ENCODE measurements around the gene SLC24A4. TPM values are rescaled to one million over a fixed set of nuclear protein-coding genes. Genes with fewer than 3 reads are reported as not detected.

The SLC24A4 gene
- total RNA-seq, 1 donor from 2014 or later, result not detected

GRCh38 chr14:92503756-92504491, 181.0 kb downstream of the SLC24A4 start:
- Histone ChIP-seq H3K27ac (no peak overlapping the region), H3K4me3 (no peak overlapping the region), H3K27me3 (no peaks in the 10 kb centered on the region), H3K36me3 (no peaks in the 10 kb centered on the region), H3K4me1 (no peaks in the 10 kb centered on the region), H3K9me3 (no peaks in the 10 kb centered on the region)
- TF ChIP-seq CTCF (IDR thresholded peaks at IDR 0.05), result no peak
- intact Hi-C loops (cut with DNase I), result no loop called here
- DNase-seq (ENCODE audit: low spot score in 2 of 2), result peak in 1 of 2 donors; percentile 62

DNA sequence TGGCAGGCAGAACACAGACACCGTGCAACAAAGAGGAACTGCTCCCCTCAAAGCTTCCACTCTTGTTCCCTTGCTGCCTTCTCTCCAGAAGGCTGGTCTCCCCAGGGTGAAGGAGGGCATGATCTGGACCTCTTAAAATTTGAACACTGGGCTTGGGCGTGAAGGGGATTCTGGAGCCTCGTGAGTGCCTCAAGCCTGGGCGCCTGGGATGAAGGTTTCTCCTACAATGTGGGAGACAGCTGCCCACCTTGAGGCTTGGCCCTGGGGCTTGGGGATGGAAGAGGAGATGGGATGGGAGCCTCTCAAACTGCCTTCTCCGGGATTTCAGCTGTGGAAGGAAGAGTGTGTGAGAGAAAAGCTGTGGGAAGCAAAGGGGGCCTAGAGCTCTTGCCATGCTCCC, 182.9 kb downstream of the SLC24A4 start:
- TF ChIP-seq CTCF (IDR thresholded peaks at IDR 0.05), result no peak
- no peak overlapping the region for H3K4me3 ChIP-seq
- no peaks in the 10 kb centered on the region for H3K4me1 ChIP-seq
- intact Hi-C loops (cut with DNase I), result no loop called here
- no peaks in the 10 kb centered on the region for H3K27me3 ChIP-seq
- no peaks in the 10 kb centered on the region for H3K36me3 ChIP-seq
- no peaks in the 10 kb centered on the region for H3K9me3 ChIP-seq
- DNase-seq (ENCODE audit: low spot score in 2 of 2), result peak in 1 of 2 donors; percentile 58
- H3K27ac ChIP-seq, result no peak overlapping the region

GRCh38 chr14:92506231-92506630, 183.3 kb downstream of the SLC24A4 start:
- TF ChIP-seq CTCF (IDR thresholded peaks at IDR 0.05), result no peak
- intact Hi-C loops (cut with DNase I), result no loop called here
- no peak overlapping the region for H3K4me3 ChIP-seq
- H3K9me3 ChIP-seq, result no peaks in the 10 kb centered on the region
- H3K36me3 ChIP-seq, result no peaks in the 10 kb centered on the region
- H3K27me3 ChIP-seq, result no peaks in the 10 kb centered on the region
- DNase-seq (ENCODE audit: low spot score in 2 of 2), result peak in 1 of 2 donors; percentile 53
- H3K4me1 ChIP-seq, result peaks cover 1 to 2% of the 10 kb centered on the region in 2 donors
- no peak overlapping the region for H3K27ac ChIP-seq

GRCh38 chr14:92507174-92507768, 184.3 kb downstream of the SLC24A4 start:
- Histone ChIP-seq H3K27ac (no peak overlapping the region), H3K36me3 (no peaks in the 10 kb centered on the region), H3K4me1 (peaks cover 3 to 4% of the 10 kb centered on the region in 2 donors), H3K27me3 (no peaks in the 10 kb centered on the region), H3K9me3 (no peaks in the 10 kb centered on the region), H3K4me3 (no peak overlapping the region)
- TF ChIP-seq CTCF (IDR thresholded peaks at IDR 0.05), result no peak
- peak in 1 of 2 donors; percentile 60 for DNase-seq (ENCODE audit: low spot score in 2 of 2)
- intact Hi-C loops (cut with DNase I), result no loop called here

DNA sequence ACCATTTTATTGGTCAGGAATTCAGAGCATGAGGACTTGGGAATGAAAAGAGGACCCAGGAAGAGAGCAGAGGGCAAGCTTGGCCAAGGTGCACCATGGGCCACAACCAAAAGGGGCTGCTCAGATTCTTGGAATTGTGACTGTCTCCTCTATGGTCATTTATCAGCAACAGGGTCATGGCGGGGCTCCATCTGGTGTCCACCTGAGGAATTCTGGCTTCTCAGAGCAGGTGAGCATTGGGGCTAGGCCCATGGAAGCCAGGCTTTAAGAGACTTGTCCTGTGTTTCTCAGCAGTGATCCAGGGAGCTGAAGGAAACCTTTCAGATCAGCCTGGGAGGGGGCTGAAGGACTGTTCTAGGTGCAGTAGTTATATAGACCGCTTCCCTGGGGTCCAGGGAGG, 188.0 kb downstream of the SLC24A4 start:
- Histone ChIP-seq H3K27ac (peak overlapping the region; percentile 60 to 66), H3K27me3 (no peaks in the 10 kb centered on the region), H3K9me3 (no peaks in the 10 kb centered on the region), H3K36me3 (no peaks in the 10 kb centered on the region), H3K4me3 (no peak overlapping the region), H3K4me1 (peaks cover 3 to 13% of the 10 kb centered on the region in 2 donors)
- intact Hi-C loops (cut with DNase I), result loop anchor here (1.0 to 10.0 kb wide), 4 partner anchors 41 to 284 kb away; partner anchors contain the start of gene GOLGA5
- TF ChIP-seq CTCF (IDR thresholded peaks at IDR 0.05), result no peak
- no peak for DNase-seq (ENCODE audit: low spot score in 2 of 2)
